GM21786 (cell line): ENCODE results near the gene B4GALT2.

Source experiments
- ATAC-seq: cut with Tn5 transposase; IDR thresholded peaks from one replicate; pipeline ENCODE4 v1.9.1; 2021; ENCODE audit not compliant: unreplicated experiment

The B4GALT2 gene

GRCh38 chr1:43983253-43983899 is 4.4 kb downstream of the B4GALT2 start:
- ATAC-seq, result no peak

GRCh38 chr1:43984855-43985254 is 5.8 kb downstream of the B4GALT2 start:
- no peak for ATAC-seq

GRCh38 chr1:43985984-43986595 is 7.1 kb downstream of the B4GALT2 start:
- ATAC-seq, result no peak

- no peak for ATAC-seq
Observed at GRCh38 chr1:43986712-43987111, 7.7 kb downstream of the B4GALT2 start.

GRCh38 chr1:43987159-43987902 is 8.3 kb downstream of the B4GALT2 start:
- no peak for ATAC-seq

- ATAC-seq, result no peak
Observed at GRCh38 chr1:43990271-43991199, 11.5 kb downstream of the B4GALT2 start.

- no peak for ATAC-seq
Observed at GRCh38 chr1:43991200-43991475, 12.1 kb downstream of the B4GALT2 start.

- ATAC-seq, result peak; percentile 52
Observed at GRCh38 chr1:43991476-43992231, 12.6 kb downstream of the B4GALT2 start, which contains the start of gene CCDC24. CCDC24 (plus strand) TSS chr1:43991599; CDS start chr1:43991879, 280 bp downstream.

GRCh38 chr1:43992232-43992995 is 13.4 kb downstream of the B4GALT2 start:
- ATAC-seq, result no peak

GRCh38 chr1:43993206-43993914 is 14.3 kb downstream of the B4GALT2 start:
- ATAC-seq, result no peak

GRCh38 chr1:43994071-43994470 is 15.1 kb downstream of the B4GALT2 start:
- ATAC-seq, result no peak

- ATAC-seq, result no peak
Observed at GRCh38 chr1:43994794-43995790, 16.1 kb downstream of the B4GALT2 start.

GRCh38 chr1:43995984-43996732 is 17.1 kb downstream of the B4GALT2 start:
- no peak for ATAC-seq

GRCh38 chr1:43996733-43997115 is 17.7 kb downstream of the B4GALT2 start:
- ATAC-seq, result no peak

GRCh38 chr1:43997295-43997999 is 18.4 kb downstream of the B4GALT2 start:
- ATAC-seq, result no peak

- no peak for ATAC-seq
Observed at GRCh38 chr1:43998000-43998378, 19.0 kb downstream of the B4GALT2 start.

- no peak for ATAC-seq
Observed at GRCh38 chr1:43999455-43999854, 20.4 kb downstream of the B4GALT2 start.
